ENCODE results near the gene NUDT19.
"Not testable (repeated sequence)": the region's sequence is repeated elsewhere in the genome, so short reads cannot be mapped to it uniquely, and the experiment has no call there.

Gene NUDT19

DNA sequence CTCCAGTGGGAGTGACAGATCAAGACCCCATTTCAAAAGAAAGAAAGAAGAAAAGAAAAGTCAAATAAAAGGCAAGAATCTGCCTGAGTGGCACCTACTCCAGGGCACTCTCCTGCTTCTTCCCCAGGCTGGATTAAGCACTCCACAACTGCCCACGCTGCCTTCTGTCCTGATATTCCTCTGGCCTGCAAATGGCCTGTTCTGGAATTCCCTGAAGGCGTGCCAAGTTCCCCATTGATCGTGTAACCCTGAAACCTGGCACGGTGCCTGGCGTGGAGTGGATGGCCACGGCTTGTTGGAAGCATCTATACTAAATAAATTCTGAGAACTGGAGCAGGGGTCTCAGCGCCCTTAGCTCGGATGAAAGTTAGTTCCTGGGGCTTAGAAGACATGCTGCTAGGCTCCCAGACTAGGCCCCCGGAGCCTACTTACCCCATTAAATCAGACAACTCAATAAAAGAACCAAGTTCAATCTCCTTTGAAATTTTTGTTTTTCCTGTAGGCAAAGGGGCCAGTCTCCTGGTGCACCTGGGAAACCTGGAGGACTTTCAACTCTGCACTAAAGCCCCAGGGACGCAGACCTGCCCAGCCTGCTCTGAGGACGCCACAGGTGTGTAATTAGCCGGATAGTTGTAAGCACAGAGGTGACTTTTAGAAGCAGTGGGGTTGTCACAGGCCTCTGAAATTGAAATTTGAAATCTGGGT is 38.6 kb upstream of the NUDT19 start:
- no peak for TF ChIP-seq ZFX (IDR thresholded peaks at IDR 0.05; ENCODE audit: borderline replicate concordance)
- TF ChIP-seq, protein P1, sequence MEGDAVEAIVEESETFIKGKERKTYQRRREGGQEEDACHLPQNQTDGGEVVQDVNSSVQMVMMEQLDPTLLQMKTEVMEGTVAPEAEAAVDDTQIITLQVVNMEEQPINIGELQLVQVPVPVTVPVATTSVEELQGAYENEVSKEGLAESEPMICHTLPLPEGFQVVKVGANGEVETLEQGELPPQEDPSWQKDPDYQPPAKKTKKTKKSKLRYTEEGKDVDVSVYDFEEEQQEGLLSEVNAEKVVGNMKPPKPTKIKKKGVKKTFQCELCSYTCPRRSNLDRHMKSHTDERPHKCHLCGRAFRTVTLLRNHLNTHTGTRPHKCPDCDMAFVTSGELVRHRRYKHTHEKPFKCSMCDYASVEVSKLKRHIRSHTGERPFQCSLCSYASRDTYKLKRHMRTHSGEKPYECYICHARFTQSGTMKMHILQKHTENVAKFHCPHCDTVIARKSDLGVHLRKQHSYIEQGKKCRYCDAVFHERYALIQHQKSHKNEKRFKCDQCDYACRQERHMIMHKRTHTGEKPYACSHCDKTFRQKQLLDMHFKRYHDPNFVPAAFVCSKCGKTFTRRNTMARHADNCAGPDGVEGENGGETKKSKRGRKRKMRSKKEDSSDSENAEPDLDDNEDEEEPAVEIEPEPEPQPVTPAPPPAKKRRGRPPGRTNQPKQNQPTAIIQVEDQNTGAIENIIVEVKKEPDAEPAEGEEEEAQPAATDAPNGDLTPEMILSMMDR (IDR thresholded peaks at IDR 0.05): no peak
- H3K27ac ChIP-seq: no peak overlapping the region

DNA sequence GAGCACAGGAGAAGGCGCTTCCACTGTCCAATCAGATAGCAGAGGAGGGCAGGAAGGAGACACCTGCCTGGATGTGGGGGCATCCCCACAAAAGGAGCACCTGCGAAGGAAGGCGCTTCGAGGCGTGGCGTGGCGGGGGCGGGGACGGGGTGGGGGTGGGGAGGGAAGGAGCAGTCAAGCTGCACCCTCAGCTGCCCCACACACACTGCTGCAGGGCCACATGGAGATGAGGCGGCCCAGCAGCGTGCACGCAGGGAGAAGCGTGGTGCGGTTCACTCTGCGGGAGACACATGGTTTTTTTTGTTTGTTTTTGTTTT is 38.1 kb upstream of the NUDT19 start:
- no peak for TF ChIP-seq ZFX (IDR thresholded peaks at IDR 0.05; ENCODE audit: borderline replicate concordance)
- TF ChIP-seq, protein P1 (IDR thresholded peaks at IDR 0.05): no peak
- H3K27ac ChIP-seq: no peak overlapping the region

DNA sequence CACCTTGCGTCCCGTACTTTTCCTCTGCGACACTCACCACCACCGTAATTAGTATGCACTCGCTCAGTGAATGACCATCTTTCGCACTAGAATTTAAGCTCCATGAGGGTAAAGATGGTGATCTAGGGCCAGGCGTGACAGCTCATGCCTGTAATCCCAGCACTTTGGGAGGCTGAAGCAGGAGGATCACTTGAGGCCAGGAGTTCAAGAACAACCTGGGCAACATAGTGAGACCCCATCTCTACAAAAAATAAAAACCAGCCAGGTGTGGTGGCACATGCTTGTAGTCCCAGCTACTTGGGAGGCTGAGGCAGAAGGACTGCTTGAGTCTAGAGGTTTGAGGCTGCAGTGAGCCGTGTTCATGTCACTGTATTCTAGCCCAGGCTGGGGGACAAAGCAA is 35.2 kb upstream of the NUDT19 start:
- not testable (repeated sequence) for H3K27ac ChIP-seq

- H3K27ac ChIP-seq: no peak overlapping the region
- TF ChIP-seq ZFX (IDR thresholded peaks at IDR 0.05; ENCODE audit: borderline replicate concordance): no peak
- TF ChIP-seq, protein P1 (IDR thresholded peaks at IDR 0.05): no peak
Observed at GRCh38 chr19:32658075-32658474, 33.5 kb upstream of the NUDT19 start.

DNA sequence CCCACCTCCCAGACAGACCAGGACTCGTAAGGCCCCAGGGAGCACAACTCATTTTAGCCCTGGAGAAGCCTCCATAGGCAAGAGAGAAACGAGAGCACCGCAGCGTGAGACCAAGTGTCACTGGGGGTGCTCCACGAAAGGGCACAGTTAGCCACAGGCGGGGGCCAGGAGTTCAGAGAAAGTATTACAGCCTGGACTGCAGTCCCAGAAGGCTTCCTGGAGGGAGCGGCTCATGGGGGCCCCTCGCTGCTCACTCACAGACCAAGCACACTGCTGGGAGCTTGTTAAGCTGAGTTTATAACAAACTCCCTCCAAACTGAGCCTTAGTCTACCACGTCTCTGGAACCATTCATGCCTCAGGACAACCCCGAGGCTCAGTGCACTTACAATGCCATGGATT is 33.1 kb upstream of the NUDT19 start:
- TF ChIP-seq, protein P1 (IDR thresholded peaks at IDR 0.05): no peak
- TF ChIP-seq ZFX (IDR thresholded peaks at IDR 0.05; ENCODE audit: borderline replicate concordance): no peak
- no peak overlapping the region for H3K27ac ChIP-seq

GRCh38 chr19:32661318-32661717 is 30.3 kb upstream of the NUDT19 start:
- no peak overlapping the region for H3K27ac ChIP-seq
- no peak for TF ChIP-seq ZFX (IDR thresholded peaks at IDR 0.05; ENCODE audit: borderline replicate concordance)
- TF ChIP-seq, protein P1 (IDR thresholded peaks at IDR 0.05): no peak

GRCh38 chr19:32662186-32662585 is 29.4 kb upstream of the NUDT19 start:
- TF ChIP-seq, protein P1 (IDR thresholded peaks at IDR 0.05): no peak
- TF ChIP-seq ZFX (IDR thresholded peaks at IDR 0.05; ENCODE audit: borderline replicate concordance): no peak
- H3K27ac ChIP-seq: no peak overlapping the region

- TF ChIP-seq, protein P1 (IDR thresholded peaks at IDR 0.05): no peak
- no peak for TF ChIP-seq ZFX (IDR thresholded peaks at IDR 0.05; ENCODE audit: borderline replicate concordance)
Observed at GRCh38 chr19:32666084-32666483, 25.5 kb upstream of the NUDT19 start.

More at GRCh38 chr19:32666084-32666483, 25.5 kb upstream of the NUDT19 start:
- H3K27ac ChIP-seq: no peak overlapping the region
